IMR-90 (cell line): ENCODE data around the gene PKDCC. TPM values are rescaled to one million over a fixed set of nuclear protein-coding genes. Genes with fewer than 3 reads are reported as not detected.

Experiments used
- ATAC-seq: fragments of 200-7000 bp; cut with Tn5 transposase; 2 replicates; pipeline ENCODE4 v1.9.1; 2020; ENCODE audit warnings: low read depth, mild to moderate bottlenecking, moderate library complexity
- BruUV-seq: library from RNA; stranded (reverse); fragments of 400-500 nt; replicated peaks from 2 replicates; lab custom pipeline; 2021; lab: Mats Ljungman, UMichigan
- CTCF ChIA-PET: fragments of 300-600 bp; formaldehyde crosslinking; extraction: SDS; loops from one replicate; lab custom pipeline; 2021; ENCODE audit warnings: antibody characterized with exemption; lab: Yijun Ruan, JAX
- POLR2A ChIA-PET: fragments of 300-600 bp; sonication (Branson Sonifier 250); formaldehyde crosslinking; loops from one replicate; lab custom pipeline; 2022; ENCODE audit warnings: antibody characterized with exemption; ENCODE audit not compliant: unreplicated experiment; lab: Charles Lee
- DNase-seq: peaks from one replicate; pipeline ENCODE4 v3.0.0; 2013
- H2AFZ ChIP-seq: replicated peaks from 2 replicates; pipeline ENCODE3; 2013; ENCODE audit warnings: low read length, mild to moderate bottlenecking; ENCODE audit not compliant: poor library complexity
- H2AK5ac ChIP-seq: 2 replicates; pipeline ENCODE4 v1.6.1; 2013; ENCODE audit warnings: low read depth, low read length, inconsistent platforms
- H2AK9ac ChIP-seq: replicated peaks from 2 replicates; pipeline ENCODE3; 2013; ENCODE audit warnings: mild to moderate bottlenecking, low read depth, low read length, moderate library complexity; ENCODE audit not compliant: poor library complexity
- H2BK120ac ChIP-seq: 2 replicates; pipeline ENCODE4 v1.6.1; 2013; ENCODE audit warnings: low read depth, low read length, inconsistent platforms
- H2BK15ac ChIP-seq: 3 replicates; pipeline ENCODE4 v1.6.1; 2013; ENCODE audit warnings: low read depth, low read length, inconsistent platforms
- H2BK20ac ChIP-seq: 2 replicates; pipeline ENCODE4 v1.6.1; 2013; ENCODE audit warnings: low read depth, mild to moderate bottlenecking, inconsistent platforms, low read length, moderate library complexity
- H2BK5ac ChIP-seq: 2 replicates; pipeline ENCODE4 v1.6.1; 2013; ENCODE audit warnings: mild to moderate bottlenecking, low read depth, low read length, inconsistent platforms; ENCODE audit not compliant: poor library complexity, severe bottlenecking
- H3K14ac ChIP-seq: replicated peaks from 2 replicates; pipeline ENCODE4 v1.6.1; 2013; ENCODE audit warnings: low read depth, low read length, inconsistent platforms
- H3K18ac ChIP-seq: 2 replicates; pipeline ENCODE4 v1.6.1; 2013; ENCODE audit warnings: low read depth, low read length, control low read depth
- H3K23ac ChIP-seq: 2 replicates; pipeline ENCODE4 v1.6.1; 2013; ENCODE audit warnings: low read depth, low read length, inconsistent platforms
- H3K27ac ChIP-seq: 2 replicates; pipeline ENCODE4 v1.5.1; 2013; ENCODE audit warnings: mild to moderate bottlenecking, control low read depth, low read length; ENCODE audit not compliant: insufficient read depth
- H3K27me3 ChIP-seq: 2 replicates; pipeline ENCODE4 v1.6.1; 2013; ENCODE audit warnings: low read length; ENCODE audit not compliant: control insufficient read depth, insufficient read depth
- H3K36me3 ChIP-seq: 2 replicates; pipeline ENCODE4 v1.6.1; 2013; ENCODE audit warnings: low read length, mixed read lengths; ENCODE audit not compliant: control insufficient read depth, insufficient read depth
- H3K4ac ChIP-seq: 2 replicates; pipeline ENCODE4 v1.6.1; 2013; ENCODE audit warnings: low read depth, low read length, inconsistent platforms
- H3K4me1 ChIP-seq: 2 replicates; pipeline ENCODE4 v1.6.1; 2013; ENCODE audit warnings: low read length, mixed read lengths; ENCODE audit not compliant: control insufficient read depth, insufficient read depth
- H3K4me2 ChIP-seq: 2 replicates; pipeline ENCODE4 v1.6.1; 2013; ENCODE audit warnings: low read depth, mild to moderate bottlenecking, control low read depth, low read length, moderate library complexity
- H3K4me3 ChIP-seq: 2 replicates; pipeline ENCODE4 v1.5.1; 2013; ENCODE audit warnings: low read depth, mild to moderate bottlenecking, control low read depth, low read length, moderate library complexity; ENCODE audit not compliant: insufficient read depth
- H3K56ac ChIP-seq: 2 replicates; pipeline ENCODE4 v1.6.1; 2013; ENCODE audit warnings: low read length, inconsistent platforms; ENCODE audit not compliant: insufficient read depth; ENCODE audit errors: extremely low read depth
- H3K79me1 ChIP-seq, 2 experiments: 2 replicates each; pipeline ENCODE4 v1.6.1; 2013; ENCODE audit warnings: low read length in 2 of 2, inconsistent platforms in 1 of 2, low read depth in 1 of 2
- H3K9ac ChIP-seq: 2 replicates; pipeline ENCODE4 v1.6.1; 2013; ENCODE audit warnings: low read depth, low read length, control low read depth
- H3K9me1 ChIP-seq: 2 replicates; pipeline ENCODE4 v1.6.1; 2013; ENCODE audit warnings: low read length, inconsistent platforms; ENCODE audit not compliant: insufficient read depth
- H3K9me3 ChIP-seq: 2 replicates; pipeline ENCODE4 v1.6.1; 2013; ENCODE audit warnings: low read length; ENCODE audit not compliant: control insufficient read depth, insufficient read depth
- H4K20me1 ChIP-seq: 2 replicates; pipeline ENCODE4 v1.6.1; 2013; ENCODE audit warnings: low read length, inconsistent platforms; ENCODE audit not compliant: insufficient read depth
- H4K5ac ChIP-seq: 2 replicates; pipeline ENCODE4 v1.6.1; 2013; ENCODE audit warnings: mild to moderate bottlenecking, low read depth, low read length, control low read depth
- H4K8ac ChIP-seq, 2 experiments: 2 replicates each; pipeline ENCODE4 v1.6.1; 2013; ENCODE audit warnings: low read depth in 2 of 2, low read length in 2 of 2, control low read depth in 1 of 2, inconsistent platforms in 1 of 2
- H4K91ac ChIP-seq: 2 replicates; pipeline ENCODE4 v1.6.1; 2013; ENCODE audit warnings: low read depth, low read length, inconsistent platforms; ENCODE audit not compliant: insufficient read depth
- BHLHE40 ChIP-seq: fragments of 150-350 bp; IDR thresholded peaks from 2 replicates; pipeline ENCODE4 v1.6.1; 2016; ENCODE audit warnings: mild to moderate bottlenecking, low read depth, low read length
- CEBPB ChIP-seq: IDR thresholded peaks from 2 replicates; pipeline ENCODE4 v1.6.1; 2012; ENCODE audit warnings: low read depth, low read length, improper control_type of control experiment
- CHD1 ChIP-seq: IDR thresholded peaks from 2 replicates; pipeline ENCODE4 v1.6.1; 2012; ENCODE audit warnings: low read depth, low read length, improper control_type of control experiment
- CTCF ChIP-seq: conservative IDR thresholded peaks from 2 replicates; pipeline ENCODE4 v1.5.1; 2012; ENCODE audit warnings: mild to moderate bottlenecking, low read depth, low read length, improper control_type of control experiment
- FOS ChIP-seq: fragments of 150-350 bp; IDR thresholded peaks from 2 replicates; pipeline ENCODE4 v1.6.1; 2016; ENCODE audit warnings: low read depth, low read length
- MAFK ChIP-seq: IDR thresholded peaks from 2 replicates; pipeline ENCODE4 v1.6.1; 2012; ENCODE audit warnings: low read depth, low read length, improper control_type of control experiment
- MXI1 ChIP-seq: IDR thresholded peaks from 2 replicates; pipeline ENCODE4 v1.6.1; 2012; ENCODE audit warnings: low read depth, mild to moderate bottlenecking, low read length, moderate library complexity, borderline replicate concordance
- NFE2L2 ChIP-seq: fragments of 150-350 bp; IDR thresholded peaks from 2 replicates; pipeline ENCODE4 v1.6.1; 2016; ENCODE audit warnings: low read depth, mild to moderate bottlenecking, low read length
- RAD21 ChIP-seq: IDR thresholded peaks from 2 replicates; pipeline ENCODE4 v1.6.1; 2012; ENCODE audit warnings: low read length, improper control_type of control experiment
- RFX5 ChIP-seq: IDR thresholded peaks from 2 replicates; pipeline ENCODE4 v1.8.0; 2012; ENCODE audit warnings: low read depth, mild to moderate bottlenecking, low read length, moderate library complexity
- USF2 ChIP-seq: fragments of 150-350 bp; IDR thresholded peaks from 2 replicates; pipeline ENCODE4 v1.6.1; 2017; ENCODE audit warnings: mild to moderate bottlenecking, antibody characterized with exemption, low read length, low read depth
- WGBS, 2 experiments: methylation state at CpG; one replicate each; pipeline versions ENCODE4 v1.1.5 to v1.1.7; 2013; ENCODE audit warnings: missing lambda C conversion rate in 2 of 2; ENCODE audit not compliant: insufficient read length in 1 of 2; ENCODE audit errors: extremely low coverage in 2 of 2; 5-methylcytosine and 5-hydroxymethylcytosine counted together
- dilution Hi-C: fragments of 300-500 bp; cut with HindIII; formaldehyde crosslinking; loops from one replicate; pipeline ENCODE4 v1.14.3; 2018; ENCODE audit warnings: low sequenced_read_pairs; ENCODE audit not compliant: unreplicated experiment
- in situ Hi-C: fragments of 300-500 bp; cut with MboI; formaldehyde crosslinking; loops from 3 replicates; pipeline ENCODE4 v1.14.3; 2019; ENCODE audit warnings: low sequenced_read_pairs, inconsistent platforms, mixed read lengths
- intact Hi-C: fragments of 100-400 bp; cut with micrococcal nuclease; formaldehyde crosslinking; loops from 2 replicates; pipeline ENCODE4 v1.10.0; 2022
- polyA plus RNA-seq, 3 experiments: library from polyadenylated mRNA; depleted of rRNA; stranded (reverse); fragments of >200 nt; gene quantifications; 2 replicates each; pipeline ENCODE4 v1.2.3, GENCODE V29; 2012; ENCODE audit warnings: low replicate concordance in 1 of 3
- total RNA-seq: library from RNA; depleted of rRNA; stranded (reverse); fragments of >200 nt; gene quantifications from 2 replicates; pipeline ENCODE4 v1.2.3, GENCODE V29; 2012

The PKDCC gene
- total and polyA plus RNA-seq, 2 of the 4 experiments (the other 2 are of a cell fraction): 55.6 to 95.7 TPM

- peak overlapping the region in 1 of 2 experiments; percentile 68; a peak in 3 of 4 replicates for H4K8ac ChIP-seq
- in situ Hi-C loops (no loop called here), dilution Hi-C loops (no loop called here), intact Hi-C loops (loop anchor here (2.0 kb wide), 1 partner anchor 111 kb away; no protein-coding TSS in a partner anchor)
- peak overlapping the region; percentile 67 for H4K91ac ChIP-seq
- no peak overlapping the region for H3K4me3 ChIP-seq
- peak overlapping the region; percentile 73; the same call in 1 of the 2 replicates for H3K4me2 ChIP-seq
- ATAC-seq (no peak), DNase-seq (no peak)
- no peak overlapping the region for H2BK5ac ChIP-seq
- H4K5ac ChIP-seq: no peak overlapping the region; the same call in 1 of the 2 replicates
- peaks cover 15% of the 10 kb centered on the region for H3K4me1 ChIP-seq
- H3K36me3 ChIP-seq: peaks cover 12% of the 10 kb centered on the region; the same call in 1 of the 2 replicates
- peak overlapping the region; percentile 65 for H3K23ac ChIP-seq
- H3K14ac ChIP-seq: no peak overlapping the region; the same call in 1 of the 2 replicates
- peaks cover 4 to 27% of the 10 kb centered on the region in 2 experiments; a peak in 3 of 4 replicates for H3K79me1 ChIP-seq
- H3K9ac ChIP-seq: no peak overlapping the region
- BruUV-seq: no TSS peak
- peaks cover 20% of the 10 kb centered on the region for H4K20me1 ChIP-seq
- no peak overlapping the region for H2AFZ ChIP-seq
- 100% methylated on average over 1 of the region's 12 CpGs; no CpG with 5 or more reads in 1 of the 2 experiments for WGBS, 2 experiments
- H2BK20ac ChIP-seq: no peak overlapping the region
- H2AK9ac ChIP-seq: no peak overlapping the region
- H3K9me1 ChIP-seq: 0 out of 2 replicates have a peak, but pooled peaks cover 2% of the 10 kb centered on the region
- H3K27me3 ChIP-seq: peaks cover 8% of the 10 kb centered on the region
- ChIA-PET POLR2A (interaction anchor here (0.7 kb wide), 1 partner anchor 131 kb away, joined by 4 read pairs; no protein-coding TSS in a partner anchor), CTCF (interaction anchor here (0.5 to 1.2 kb wide), 3 partner anchors 24 to 177 kb away, joined by 3 to 4 read pairs (median 3); no protein-coding TSS in a partner anchor)
- H2AK5ac ChIP-seq: peak overlapping the region; percentile 14; the same call in 1 of the 2 replicates
- H2BK15ac ChIP-seq: no peak overlapping the region
- peak overlapping the region; percentile 18; the same call in 1 of the 2 replicates for H3K18ac ChIP-seq
- no peaks in the 10 kb centered on the region for H3K9me3 ChIP-seq
- H2BK120ac ChIP-seq: no peak overlapping the region
- no peak overlapping the region for H3K56ac ChIP-seq
- TF ChIP-seq MAFK (no peak), BHLHE40 (no peak), NFE2L2 (no peak), CEBPB (no peak), MXI1 (no peak), USF2 (no peak), RAD21 (no peak), CHD1 (no peak), RFX5 (no peak), CTCF (no peak), FOS (no peak)
- H3K27ac ChIP-seq: no peak overlapping the region
- peak overlapping the region; percentile 65 for H3K4ac ChIP-seq
Measured at GRCh38 chr2:42045848-42046748, 1.7 kb upstream of the PKDCC start.
